Measurements from ENCODE around the gene CD274. TPM values are rescaled to one million over a fixed set of nuclear protein-coding genes. Genes with fewer than 3 reads are reported as not detected.

CD274 gene
- total and polyA plus RNA-seq, 3 experiments from 2014 or later: 6.1 to 17.6 (median 13.2) TPM

GRCh38 chr9:5511476-5511875, 61.1 kb downstream of the CD274 start:
- Histone ChIP-seq H3K9me3 (ENCODE audit: low read length) (no peaks in the 10 kb centered on the region), H3K4me3 (ENCODE audit: low read length) (no peak overlapping the region), H3K27me3 (ENCODE audit: insufficient read depth, low read length, poor library complexity, severe bottlenecking) (no peaks in the 10 kb centered on the region), H3K36me3 (ENCODE audit: insufficient read depth, low read length) (no peaks in the 10 kb centered on the region), H3K27ac (ENCODE audit: low read depth, low read length) (no peak overlapping the region), H3K4me1 (ENCODE audit: insufficient read depth, low read length) (peaks cover 3% of the 10 kb centered on the region)
- no peaks in the 10 kb centered on the region for H3K36me3 Mint-ChIP-seq
- no peaks in the 10 kb centered on the region for H3K9me3 Mint-ChIP-seq
- POLR2A ChIA-PET: no interaction called here
- peaks cover 27 to 47% (median 43%) of the 10 kb centered on the region in 3 donors for H3K4me1 Mint-ChIP-seq
- H3K27me3 Mint-ChIP-seq: peaks cover 0 to 2% of the 10 kb centered on the region in 2 donors
- DNase-seq: no peak
- CTCF ChIA-PET: interaction anchor here (0.8 kb wide), 1 partner anchor 10 kb away, joined by 3 read pairs; no protein-coding TSS in a partner anchor
- peak overlapping the region in 3 of 8 donors; percentile 13 to 94 (median 68) for H3K27ac Mint-ChIP-seq
- H3K4me3 Mint-ChIP-seq: peak overlapping the region in 4 of 7 donors; percentile 1 to 90 (median 50)

DNA sequence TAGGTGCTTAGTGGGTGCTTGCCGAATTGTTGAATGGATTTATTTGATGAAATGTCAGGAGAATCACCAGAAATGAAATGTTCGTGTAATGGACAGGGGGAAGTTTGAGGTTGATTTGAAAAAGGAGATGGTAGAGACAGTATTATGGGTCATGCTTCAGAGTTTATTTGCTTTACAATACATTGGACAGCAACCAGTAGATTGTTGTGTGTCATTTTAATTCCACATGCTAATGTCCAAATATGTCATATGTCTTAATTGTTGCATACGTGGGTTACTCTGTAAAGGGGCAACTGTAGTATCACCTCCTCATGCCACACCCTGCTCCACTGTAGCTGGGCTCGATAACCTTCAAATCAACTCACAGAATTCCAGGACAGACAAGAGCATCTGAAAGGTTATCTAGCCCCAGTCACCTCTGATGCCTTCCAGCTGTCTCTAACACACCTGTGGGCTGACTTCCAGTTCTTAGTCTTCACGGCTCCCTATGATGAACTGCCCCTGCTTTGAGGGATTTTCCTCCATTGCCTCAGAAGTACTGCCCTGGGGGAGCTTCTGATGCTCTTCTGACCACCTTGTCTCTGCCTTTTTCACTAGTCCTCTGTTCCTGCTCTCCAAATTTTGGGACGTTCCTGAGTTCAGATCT, 61.7 kb downstream of the CD274 start:
- Mint-ChIP-seq H3K4me3 (peak overlapping the region in 2 of 7 donors; percentile 1 to 90), H3K9me3 (no peaks in the 10 kb centered on the region), H3K36me3 (no peaks in the 10 kb centered on the region), H3K27ac (peak overlapping the region in 1 of 8 donors; percentile 16), H3K4me1 (peaks cover 27 to 47% (median 43%) of the 10 kb centered on the region in 3 donors), H3K27me3 (peaks cover 0 to 2% of the 10 kb centered on the region in 2 donors)
- DNase-seq: no peak
- no peaks in the 10 kb centered on the region for H3K9me3 ChIP-seq (ENCODE audit: low read length)
- H3K4me3 ChIP-seq (ENCODE audit: low read length): no peak overlapping the region
- no peaks in the 10 kb centered on the region for H3K27me3 ChIP-seq (ENCODE audit: insufficient read depth, low read length, poor library complexity, severe bottlenecking)
- peaks cover 3% of the 10 kb centered on the region for H3K4me1 ChIP-seq (ENCODE audit: insufficient read depth, low read length)
- ChIA-PET CTCF (interaction anchor here (0.8 kb wide), 1 partner anchor 10 kb away, joined by 3 read pairs; no protein-coding TSS in a partner anchor), POLR2A (no interaction called here)
- H3K27ac ChIP-seq (ENCODE audit: low read depth, low read length): no peak overlapping the region
- H3K36me3 ChIP-seq (ENCODE audit: insufficient read depth, low read length): no peaks in the 10 kb centered on the region

GRCh38 chr9:5512658-5513452, 62.5 kb downstream of the CD274 start:
- H3K4me3 ChIP-seq (ENCODE audit: low read length): no peak overlapping the region
- Mint-ChIP-seq H3K36me3 (no peaks in the 10 kb centered on the region), H3K4me1 (peaks cover 27 to 47% (median 43%) of the 10 kb centered on the region in 3 donors), H3K27ac (no peak overlapping the region), H3K9me3 (no peaks in the 10 kb centered on the region), H3K4me3 (peak overlapping the region in 2 of 7 donors; percentile 4 to 53), H3K27me3 (peaks cover 0 to 2% of the 10 kb centered on the region in 2 donors)
- DNase-seq: no peak
- H3K36me3 ChIP-seq (ENCODE audit: insufficient read depth, low read length): no peaks in the 10 kb centered on the region
- no peaks in the 10 kb centered on the region for H3K27me3 ChIP-seq (ENCODE audit: insufficient read depth, low read length, poor library complexity, severe bottlenecking)
- CTCF ChIA-PET: no interaction called here
- no peak overlapping the region for H3K27ac ChIP-seq (ENCODE audit: low read depth, low read length)
- H3K4me1 ChIP-seq (ENCODE audit: insufficient read depth, low read length): peaks cover 3% of the 10 kb centered on the region
- no peaks in the 10 kb centered on the region for H3K9me3 ChIP-seq (ENCODE audit: low read length)
- POLR2A ChIA-PET: no interaction called here

DNA sequence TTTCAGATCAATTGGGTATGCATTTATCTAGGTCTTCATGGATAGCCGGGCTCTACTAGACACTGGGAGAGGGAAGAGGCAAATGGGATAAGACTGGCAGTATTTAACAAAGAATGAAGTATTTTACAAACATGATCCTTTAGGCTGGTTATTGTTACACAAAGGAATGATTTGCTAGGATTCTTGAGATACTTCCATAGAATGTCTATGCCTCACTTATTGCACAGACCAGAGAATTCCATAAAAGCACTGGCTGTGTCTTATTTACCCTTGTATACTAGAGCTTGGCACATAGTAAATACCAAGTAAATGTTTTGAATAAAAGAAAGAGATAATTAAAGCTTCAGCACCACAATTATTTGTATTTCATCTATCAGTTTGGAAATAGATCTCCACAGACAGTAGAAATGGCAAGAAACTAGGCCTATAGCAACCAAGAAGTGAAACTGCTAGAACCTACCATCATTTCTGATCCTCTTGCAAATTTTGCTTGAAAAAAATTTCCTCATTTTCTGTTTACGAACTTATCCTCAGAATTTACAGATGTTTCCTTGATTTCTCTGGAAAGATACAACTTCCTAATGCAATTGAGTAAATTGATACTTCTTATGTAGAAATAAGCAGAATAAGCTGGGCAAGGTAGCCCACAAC, 63.7 kb downstream of the CD274 start:
- ChIA-PET POLR2A (no interaction called here), CTCF (no interaction called here)
- Histone ChIP-seq H3K9me3 (ENCODE audit: low read length) (no peaks in the 10 kb centered on the region), H3K27ac (ENCODE audit: low read depth, low read length) (no peak overlapping the region), H3K27me3 (ENCODE audit: insufficient read depth, low read length, poor library complexity, severe bottlenecking) (no peaks in the 10 kb centered on the region), H3K4me3 (ENCODE audit: low read length) (no peak overlapping the region), H3K4me1 (ENCODE audit: insufficient read depth, low read length) (peaks cover 3% of the 10 kb centered on the region), H3K36me3 (ENCODE audit: insufficient read depth, low read length) (no peaks in the 10 kb centered on the region)
- Mint-ChIP-seq H3K4me3 (no peak overlapping the region), H3K27ac (no peak overlapping the region), H3K27me3 (no peaks in the 10 kb centered on the region), H3K4me1 (peaks cover 32 to 47% (median 46%) of the 10 kb centered on the region in 3 donors), H3K36me3 (no peaks in the 10 kb centered on the region), H3K9me3 (no peaks in the 10 kb centered on the region)
- no peak for DNase-seq

- CTCF ChIA-PET: no interaction called here
Measured at GRCh38 chr9:5514617-5515260, 64.4 kb downstream of the CD274 start.

GRCh38 chr9:5515261-5515650, 64.9 kb downstream of the CD274 start:
- no peaks in the 10 kb centered on the region for H3K9me3 Mint-ChIP-seq
- CTCF ChIA-PET: no interaction called here
- POLR2A ChIA-PET: interaction anchor here (0.7 kb wide), 1 partner anchor 29 kb away, joined by 11 read pairs; no protein-coding TSS in a partner anchor
- DNase-seq: no peak
- H3K27me3 Mint-ChIP-seq: no peaks in the 10 kb centered on the region
- Histone ChIP-seq H3K4me3 (ENCODE audit: low read length) (no peak overlapping the region), H3K27me3 (ENCODE audit: insufficient read depth, low read length, poor library complexity, severe bottlenecking) (no peaks in the 10 kb centered on the region), H3K36me3 (ENCODE audit: insufficient read depth, low read length) (no peaks in the 10 kb centered on the region), H3K9me3 (ENCODE audit: low read length) (no peaks in the 10 kb centered on the region), H3K4me1 (ENCODE audit: insufficient read depth, low read length) (peaks cover 3% of the 10 kb centered on the region), H3K27ac (ENCODE audit: low read depth, low read length) (no peak overlapping the region)
- peaks cover 23 to 44% (median 43%) of the 10 kb centered on the region in 3 donors for H3K4me1 Mint-ChIP-seq
- H3K27ac Mint-ChIP-seq: no peak overlapping the region
- H3K36me3 Mint-ChIP-seq: no peaks in the 10 kb centered on the region
- no peak overlapping the region for H3K4me3 Mint-ChIP-seq

More at GRCh38 chr9:5514617-5515260, 64.4 kb downstream of the CD274 start:
- H3K27ac ChIP-seq (ENCODE audit: low read depth, low read length): no peak overlapping the region
- peaks cover 3% of the 10 kb centered on the region for H3K4me1 ChIP-seq (ENCODE audit: insufficient read depth, low read length)
- no peaks in the 10 kb centered on the region for H3K9me3 ChIP-seq (ENCODE audit: low read length)
- POLR2A ChIA-PET: interaction anchor here (0.7 kb wide), 1 partner anchor 29 kb away, joined by 11 read pairs; no protein-coding TSS in a partner anchor
- Mint-ChIP-seq H3K4me3 (no peak overlapping the region), H3K4me1 (peaks cover 28 to 48% (median 48%) of the 10 kb centered on the region in 3 donors), H3K27me3 (no peaks in the 10 kb centered on the region), H3K36me3 (no peaks in the 10 kb centered on the region), H3K9me3 (no peaks in the 10 kb centered on the region), H3K27ac (no peak overlapping the region)
- DNase-seq: no peak
- H3K27me3 ChIP-seq (ENCODE audit: insufficient read depth, low read length, poor library complexity, severe bottlenecking): no peaks in the 10 kb centered on the region
- H3K4me3 ChIP-seq (ENCODE audit: low read length): no peak overlapping the region
- H3K36me3 ChIP-seq (ENCODE audit: insufficient read depth, low read length): no peaks in the 10 kb centered on the region

DNA sequence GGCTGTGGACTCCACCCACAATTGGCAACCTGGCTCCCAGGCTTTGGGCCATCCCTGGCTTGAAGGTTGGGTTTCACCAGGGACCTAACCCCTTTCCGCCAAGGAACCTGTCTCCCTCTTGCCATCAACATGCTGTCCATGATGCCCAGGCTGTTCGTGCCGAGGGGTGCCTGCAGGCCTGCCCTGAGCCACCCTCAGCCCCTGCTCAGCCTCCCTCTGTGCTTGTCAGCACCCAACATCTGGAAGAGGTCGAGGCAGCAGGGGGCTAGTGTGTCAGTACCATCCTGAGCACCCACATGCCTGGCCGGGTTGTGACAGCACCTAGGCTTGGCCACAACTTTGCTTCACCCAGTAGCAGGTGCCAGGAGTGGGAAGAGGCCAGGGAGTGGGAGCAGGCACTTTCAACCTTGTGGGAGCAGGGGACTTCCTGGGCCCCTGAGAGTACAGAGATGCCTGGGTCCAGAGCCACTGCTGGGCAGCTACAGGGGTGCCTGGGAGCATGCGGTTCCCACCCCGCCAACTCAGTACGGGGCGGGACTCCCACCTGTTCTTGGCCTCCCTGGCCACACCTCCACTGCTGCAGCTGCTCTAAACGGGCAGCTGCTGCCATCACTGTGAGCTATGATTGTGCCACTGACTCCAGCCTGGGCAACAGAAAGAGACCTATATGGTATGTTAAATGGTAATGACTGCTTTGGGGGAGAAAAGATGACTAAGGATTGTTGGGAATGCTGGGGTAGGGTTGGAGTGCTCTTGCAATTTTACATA, 66.3 kb downstream of the CD274 start:
- H3K4me1 Mint-ChIP-seq: peaks cover 11 to 31% (median 29%) of the 10 kb centered on the region in 3 donors
- POLR2A ChIA-PET: no interaction called here
- H3K9me3 Mint-ChIP-seq: no peaks in the 10 kb centered on the region
- H3K27ac Mint-ChIP-seq: no peak overlapping the region
- no peaks in the 10 kb centered on the region for H3K36me3 ChIP-seq (ENCODE audit: insufficient read depth, low read length)
- no peak overlapping the region for H3K27ac ChIP-seq (ENCODE audit: low read depth, low read length)
- no peaks in the 10 kb centered on the region for H3K27me3 ChIP-seq (ENCODE audit: insufficient read depth, low read length, poor library complexity, severe bottlenecking)
- no peaks in the 10 kb centered on the region for H3K9me3 ChIP-seq (ENCODE audit: low read length)
- no peaks in the 10 kb centered on the region for H3K4me1 ChIP-seq (ENCODE audit: insufficient read depth, low read length)
- CTCF ChIA-PET: no interaction called here
- H3K4me3 Mint-ChIP-seq: no peak overlapping the region
- no peaks in the 10 kb centered on the region for H3K36me3 Mint-ChIP-seq
- H3K4me3 ChIP-seq (ENCODE audit: low read length): no peak overlapping the region
- H3K27me3 Mint-ChIP-seq: no peaks in the 10 kb centered on the region
- no peak for DNase-seq

Data from CD8-positive, alpha-beta memory T cell (primary cell).